WTC11 (cell line): ENCODE data around the gene PSMC4.

ENCODE experiments used
- FOXP1 ChIP-seq: sonication (generic); formaldehyde crosslinking; IDR thresholded peaks from 2 replicates; pipeline ENCODE4 v1.8.0; 2022; ENCODE audit warnings: missing genetic modification reagents, mild to moderate bottlenecking, moderate library complexity, borderline replicate concordance
- NR1H2 ChIP-seq: sonication (generic); formaldehyde crosslinking; IDR thresholded peaks from 2 replicates; pipeline ENCODE4 v1.9.0; 2021; ENCODE audit warnings: mild to moderate bottlenecking, moderate library complexity, missing genetic modification reagents
- NR2C2 ChIP-seq: sonication (generic); formaldehyde crosslinking; IDR thresholded peaks from 2 replicates; pipeline ENCODE4 v1.8.0; 2022; ENCODE audit warnings: mild to moderate bottlenecking, missing genetic modification reagents
- ZNF219 ChIP-seq: sonication (generic); formaldehyde crosslinking; IDR thresholded peaks from 2 replicates; pipeline ENCODE4 v1.8.0; 2023; ENCODE audit warnings: missing genetic modification reagents, mild to moderate bottlenecking, borderline replicate concordance
- ZNF416 ChIP-seq: fragments of 250-450 bp; sonication (Bioruptor Pico); IDR thresholded peaks from 2 replicates; pipeline ENCODE4 v1.9.0; 2021; ENCODE audit warnings: mild to moderate bottlenecking, inconsistent platforms
- TF ChIP-seq, protein P1 (sequence below): fragments of 200-600 bp; IDR thresholded peaks from 2 replicates; pipeline ENCODE4 v1.8.0; 2022; ENCODE audit warnings: antibody characterized with exemption
- TF ChIP-seq, protein P2 (sequence below): fragments of 250-450 bp; sonication (Bioruptor Pico); IDR thresholded peaks from 2 replicates; pipeline ENCODE4 v1.9.0; 2021; ENCODE audit warnings: moderate library complexity, mild to moderate bottlenecking, inconsistent platforms, borderline replicate concordance

GRCh38 chr19:40013991-40014390 is 43.0 kb downstream of the PSMC4 start:
- TF ChIP-seq, protein P1, sequence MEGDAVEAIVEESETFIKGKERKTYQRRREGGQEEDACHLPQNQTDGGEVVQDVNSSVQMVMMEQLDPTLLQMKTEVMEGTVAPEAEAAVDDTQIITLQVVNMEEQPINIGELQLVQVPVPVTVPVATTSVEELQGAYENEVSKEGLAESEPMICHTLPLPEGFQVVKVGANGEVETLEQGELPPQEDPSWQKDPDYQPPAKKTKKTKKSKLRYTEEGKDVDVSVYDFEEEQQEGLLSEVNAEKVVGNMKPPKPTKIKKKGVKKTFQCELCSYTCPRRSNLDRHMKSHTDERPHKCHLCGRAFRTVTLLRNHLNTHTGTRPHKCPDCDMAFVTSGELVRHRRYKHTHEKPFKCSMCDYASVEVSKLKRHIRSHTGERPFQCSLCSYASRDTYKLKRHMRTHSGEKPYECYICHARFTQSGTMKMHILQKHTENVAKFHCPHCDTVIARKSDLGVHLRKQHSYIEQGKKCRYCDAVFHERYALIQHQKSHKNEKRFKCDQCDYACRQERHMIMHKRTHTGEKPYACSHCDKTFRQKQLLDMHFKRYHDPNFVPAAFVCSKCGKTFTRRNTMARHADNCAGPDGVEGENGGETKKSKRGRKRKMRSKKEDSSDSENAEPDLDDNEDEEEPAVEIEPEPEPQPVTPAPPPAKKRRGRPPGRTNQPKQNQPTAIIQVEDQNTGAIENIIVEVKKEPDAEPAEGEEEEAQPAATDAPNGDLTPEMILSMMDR, result no peak
- TF ChIP-seq NR2C2 (no peak), ZNF219 (no peak), ZNF416 (CRISPR knock-in tag) (no peak), NR1H2 (CRISPR knock-in tag) (no peak), FOXP1 (CRISPR knock-in tag) (no peak)
- TF ChIP-seq, protein P2, sequence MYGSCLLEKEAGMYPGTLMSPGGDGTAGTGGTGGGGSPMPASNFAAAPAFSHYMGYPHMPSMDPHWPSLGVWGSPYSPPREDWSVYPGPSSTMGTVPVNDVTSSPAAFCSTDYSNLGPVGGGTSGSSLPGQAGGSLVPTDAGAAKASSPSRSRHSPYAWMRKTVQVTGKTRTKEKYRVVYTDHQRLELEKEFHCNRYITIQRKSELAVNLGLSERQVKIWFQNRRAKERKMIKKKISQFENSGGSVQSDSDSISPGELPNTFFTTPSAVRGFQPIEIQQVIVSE (CRISPR knock-in tag), result no peak
